WERI-Rb-1 (cell line): ENCODE results near the gene SSU72.

ENCODE experiments used
- DNase-seq: peaks from one replicate; pipeline ENCODE4 v3.0.0-alpha.2; 2020
- H3K27ac ChIP-seq: fragments of 250-450 bp; sonication (Bioruptor Pico); 2 replicates; pipeline ENCODE4 v1.5.1; 2020; ENCODE audit warnings: mild to moderate bottlenecking, moderate library complexity
- H3K27me3 ChIP-seq: fragments of 250-450 bp; sonication (Bioruptor Pico); 2 replicates; pipeline ENCODE4 v1.5.1; 2021; ENCODE audit warnings: mild to moderate bottlenecking, low read depth, moderate library complexity; ENCODE audit not compliant: insufficient read depth, severe bottlenecking
- H3K36me3 ChIP-seq: fragments of 250-450 bp; sonication (Bioruptor Pico); 2 replicates; pipeline ENCODE4 v1.5.1; 2020; ENCODE audit warnings: mild to moderate bottlenecking, moderate library complexity
- H3K4me3 ChIP-seq: 2 replicates; pipeline ENCODE4 v1.5.1; 2011; ENCODE audit warnings: low read depth, mild to moderate bottlenecking, control low read depth, low read length
- H3K9me3 ChIP-seq: fragments of 250-450 bp; sonication (Bioruptor Pico); 2 replicates; pipeline ENCODE4 v1.5.1; 2021; ENCODE audit warnings: mild to moderate bottlenecking, moderate library complexity; ENCODE audit not compliant: severe bottlenecking
- CTCF ChIP-seq: IDR thresholded peaks from 2 replicates; pipeline ENCODE4 v1.5.1; 2011; ENCODE audit warnings: low read depth, mild to moderate bottlenecking, control low read depth, inconsistent platforms, low read length

Gene SSU72

DNA sequence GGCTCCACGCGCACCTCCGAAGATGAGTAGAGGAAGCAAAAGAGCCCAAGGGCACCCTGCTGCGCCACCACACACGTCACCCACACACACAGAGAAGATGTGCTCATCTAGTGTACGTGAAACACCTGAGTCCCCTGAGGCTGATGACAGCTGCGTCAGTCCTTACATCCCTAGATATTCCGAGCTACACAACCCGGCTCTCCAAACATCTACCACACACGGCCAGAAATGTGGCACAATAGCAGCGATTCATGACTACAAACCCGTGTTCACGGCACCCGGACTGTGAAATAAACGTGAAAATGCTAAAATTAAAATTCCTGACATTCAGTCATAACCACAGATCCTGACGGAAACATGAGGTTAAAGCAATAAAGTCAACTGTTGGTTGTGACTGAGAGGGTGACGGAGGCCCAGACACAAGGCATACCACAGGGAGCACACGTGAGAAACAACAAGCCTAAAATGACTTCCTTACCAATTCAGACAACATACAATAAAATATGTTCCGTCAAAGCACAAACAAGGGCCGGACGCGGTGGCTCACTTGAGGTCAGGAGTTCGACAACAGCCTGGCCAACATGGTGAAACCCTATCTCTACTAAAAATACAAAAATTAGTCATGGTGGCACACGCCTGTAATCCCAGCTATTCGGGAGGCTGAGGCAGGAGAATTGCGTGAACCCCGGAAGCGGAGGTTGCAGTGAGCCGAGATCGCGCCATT is 7.3 kb downstream of the SSU72 start:
- Histone ChIP-seq H3K27me3 (no peaks in the 10 kb centered on the region), H3K9me3 (no peaks in the 10 kb centered on the region), H3K4me3 (no peak overlapping the region), H3K27ac (no peak overlapping the region), H3K36me3 (peaks cover 59% of the 10 kb centered on the region)
- TF ChIP-seq CTCF = no peak
- no peak for DNase-seq

- Histone ChIP-seq H3K36me3 (peaks cover 67% of the 10 kb centered on the region), H3K9me3 (no peaks in the 10 kb centered on the region), H3K4me3 (no peak overlapping the region), H3K27ac (no peak overlapping the region), H3K27me3 (no peaks in the 10 kb centered on the region)
- no peak for TF ChIP-seq CTCF
- DNase-seq = no peak
Measured at GRCh38 chr1:1565340-1565739, 9.3 kb downstream of the SSU72 start.

- no peak for DNase-seq
- TF ChIP-seq CTCF = no peak
- H3K27ac ChIP-seq = no peak overlapping the region
- H3K36me3 ChIP-seq = peaks cover 61% of the 10 kb centered on the region
- H3K9me3 ChIP-seq = no peaks in the 10 kb centered on the region
- H3K4me3 ChIP-seq = no peak overlapping the region
- H3K27me3 ChIP-seq = no peaks in the 10 kb centered on the region
Measured at GRCh38 chr1:1564268-1564667, 10.4 kb downstream of the SSU72 start.

DNA sequence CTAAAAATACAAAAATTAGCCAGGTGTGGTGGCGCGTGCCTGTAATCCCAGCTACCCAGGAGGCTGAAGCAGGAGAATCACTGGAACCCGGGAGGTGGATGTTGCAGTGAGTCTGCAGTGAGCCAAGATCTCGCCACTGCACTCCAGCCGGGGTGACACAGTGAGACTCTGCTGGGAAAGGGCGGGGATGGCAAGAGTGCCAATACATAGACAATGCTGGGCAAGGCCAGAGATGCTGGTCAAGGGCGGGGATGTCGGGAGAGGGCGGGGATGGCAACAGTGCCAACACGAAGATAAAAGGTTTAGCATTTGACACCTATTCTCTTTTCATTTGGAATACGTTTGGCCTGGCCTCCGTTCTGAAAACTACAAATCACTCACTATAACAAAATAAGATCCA is 11.0 kb downstream of the SSU72 start:
- no peak overlapping the region for H3K27ac ChIP-seq
- H3K4me3 ChIP-seq = no peak overlapping the region
- no peak for DNase-seq
- peaks cover 58% of the 10 kb centered on the region for H3K36me3 ChIP-seq
- no peaks in the 10 kb centered on the region for H3K27me3 ChIP-seq
- TF ChIP-seq CTCF = no peak
- H3K9me3 ChIP-seq = no peaks in the 10 kb centered on the region

DNA sequence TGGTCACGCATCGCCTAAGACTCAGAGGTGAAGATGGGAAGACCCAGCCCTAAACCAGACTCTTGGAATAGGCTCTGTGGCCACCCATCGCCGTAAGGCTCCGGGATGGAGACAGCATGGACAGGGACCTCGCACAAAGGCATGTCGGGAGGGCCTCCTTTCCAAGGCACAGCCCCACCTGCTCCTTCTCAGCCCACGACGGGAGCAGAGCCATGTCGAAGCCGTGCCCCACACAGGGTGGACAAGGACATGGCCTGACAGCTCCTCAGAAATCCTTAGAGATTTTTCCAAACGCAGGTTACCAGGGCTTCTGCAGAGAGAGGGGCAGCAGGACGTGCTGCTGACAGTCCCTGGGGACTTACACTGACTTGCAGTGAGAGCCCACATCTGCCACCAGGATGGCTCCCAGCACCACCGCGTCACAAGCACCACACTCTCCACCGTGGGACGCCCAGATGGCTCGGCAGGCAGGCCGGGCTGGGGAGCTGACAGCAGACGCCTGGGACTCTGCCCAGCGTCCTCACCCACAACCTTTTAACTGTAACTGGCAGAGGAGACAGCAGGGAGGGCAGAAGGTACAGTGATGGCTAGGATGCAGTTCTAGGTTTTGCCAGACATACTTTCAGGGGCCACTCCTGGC is 12.0 kb downstream of the SSU72 start:
- no peaks in the 10 kb centered on the region for H3K9me3 ChIP-seq
- TF ChIP-seq CTCF = no peak
- DNase-seq = no peak
- peaks cover 62% of the 10 kb centered on the region for H3K36me3 ChIP-seq
- no peak overlapping the region for H3K27ac ChIP-seq
- no peak overlapping the region for H3K4me3 ChIP-seq
- no peaks in the 10 kb centered on the region for H3K27me3 ChIP-seq
